NCI-H82 treated with DMSO at 0.1 percent for 48 hours (cell line): ENCODE data around the gene RAB11FIP2.
A peak's percentile ranks its signal among the peaks of the same experiment; 100 is the strongest.
"Not testable (repeated sequence)": the region's sequence is repeated elsewhere in the genome, so short reads cannot be mapped to it uniquely, and the experiment has no call there.

Experiments
- DNase-seq: peaks from one replicate; lab custom pipeline; 2025; ENCODE audit not compliant: unreplicated experiment; lab: John Stamatoyannopoulos, UW

RAB11FIP2 gene, protein sequence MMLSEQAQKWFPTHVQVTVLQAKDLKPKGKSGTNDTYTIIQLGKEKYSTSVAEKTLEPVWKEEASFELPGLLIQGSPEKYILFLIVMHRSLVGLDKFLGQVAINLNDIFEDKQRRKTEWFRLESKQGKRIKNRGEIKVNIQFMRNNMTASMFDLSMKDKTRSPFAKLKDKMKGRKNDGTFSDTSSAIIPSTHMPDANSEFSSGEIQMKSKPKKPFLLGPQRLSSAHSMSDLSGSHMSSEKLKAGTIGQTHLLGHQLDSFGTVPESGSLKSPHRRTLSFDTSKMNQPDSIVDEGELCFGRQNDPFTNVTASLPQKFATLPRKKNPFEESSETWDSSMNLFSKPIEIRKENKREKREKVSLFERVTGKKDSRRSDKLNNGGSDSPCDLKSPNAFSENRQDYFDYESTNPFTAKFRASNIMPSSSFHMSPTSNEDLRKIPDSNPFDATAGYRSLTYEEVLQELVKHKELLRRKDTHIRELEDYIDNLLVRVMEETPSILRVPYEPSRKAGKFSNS

DNA sequence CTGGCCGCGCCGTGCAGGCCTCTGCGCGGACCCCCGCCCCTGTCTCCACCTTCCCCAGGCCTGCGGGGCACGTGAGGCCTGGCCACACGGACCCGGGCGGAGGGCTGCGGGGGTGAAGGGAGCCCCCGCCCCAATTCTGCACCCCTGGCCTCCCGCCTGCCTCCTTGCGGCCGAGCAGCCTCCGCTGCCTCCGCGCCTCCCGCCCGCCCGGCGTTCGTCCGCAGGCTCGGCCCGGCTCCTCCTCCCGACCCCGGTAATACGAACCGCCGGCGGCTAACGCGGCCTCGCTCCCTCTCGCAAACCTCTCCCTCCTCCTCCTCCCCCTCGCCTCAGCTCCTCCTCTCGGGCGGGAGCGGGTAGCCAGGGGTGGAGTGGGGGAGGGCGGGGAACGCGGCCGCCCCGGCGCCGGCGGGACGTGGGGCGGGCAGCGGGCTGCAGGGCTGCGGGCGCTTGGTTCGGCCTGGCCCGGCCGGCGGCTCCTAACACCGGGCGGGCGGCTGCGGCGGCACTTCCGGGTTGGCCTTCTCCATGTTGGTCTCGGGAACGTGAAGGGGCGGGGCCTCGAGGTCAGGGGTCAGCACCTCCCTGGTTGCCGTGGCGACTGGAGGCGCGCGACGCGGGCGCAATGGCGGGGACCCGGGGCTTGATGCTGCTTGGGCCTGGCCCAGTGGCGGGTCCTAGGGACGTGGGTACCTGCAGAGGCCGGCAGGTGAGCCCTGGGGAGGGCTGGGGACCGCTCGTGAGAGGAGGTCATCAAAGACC lies at the start of gene RAB11FIP2:
Gene RAB11FIP2, minus strand, starts transcription at position 547 of the 762 bp plus-strand sequence. CDS start 778 bp downstream, outside the sequence.
- peak; percentile 48 for DNase-seq

DNA sequence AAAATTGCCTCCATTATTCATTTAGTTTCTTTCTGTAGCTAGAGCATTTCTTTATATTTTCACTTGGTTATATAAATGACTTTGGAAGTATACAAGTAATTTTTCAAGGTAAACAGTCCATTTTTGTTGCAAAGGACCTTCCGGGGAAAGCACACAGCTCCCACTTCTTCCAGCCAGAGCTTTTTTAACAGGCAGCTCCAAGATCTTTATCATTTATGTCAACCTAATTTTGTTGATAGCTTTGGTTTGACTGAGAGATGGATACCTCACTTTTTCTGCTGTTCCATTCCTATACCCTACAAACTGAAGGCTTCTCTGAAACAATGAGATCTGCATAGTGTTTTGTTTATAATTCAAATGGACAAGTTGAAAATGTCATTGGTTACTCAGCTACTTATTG lies 49.3 kb upstream of the RAB11FIP2 start:
- no peak for DNase-seq

DNA sequence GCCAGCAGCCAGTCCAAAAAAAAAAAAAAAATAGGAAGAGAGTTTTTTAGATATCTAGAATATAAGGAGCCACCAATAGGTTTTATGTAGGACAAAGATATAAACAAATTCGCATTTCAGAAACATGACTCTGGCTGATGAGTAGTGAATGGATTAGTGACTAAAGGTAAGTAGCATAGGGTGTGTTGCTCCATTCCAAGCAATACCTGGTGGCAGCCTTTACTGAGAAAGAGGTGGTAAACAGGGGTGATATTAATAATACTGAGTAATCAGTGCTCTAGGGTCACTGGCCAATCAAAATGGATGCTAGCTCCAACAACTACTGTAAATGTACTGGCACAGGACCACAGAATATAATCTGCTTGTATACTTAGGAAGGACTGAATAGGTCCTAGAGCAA lies 45.5 kb upstream of the RAB11FIP2 start:
- no peak for DNase-seq

DNA sequence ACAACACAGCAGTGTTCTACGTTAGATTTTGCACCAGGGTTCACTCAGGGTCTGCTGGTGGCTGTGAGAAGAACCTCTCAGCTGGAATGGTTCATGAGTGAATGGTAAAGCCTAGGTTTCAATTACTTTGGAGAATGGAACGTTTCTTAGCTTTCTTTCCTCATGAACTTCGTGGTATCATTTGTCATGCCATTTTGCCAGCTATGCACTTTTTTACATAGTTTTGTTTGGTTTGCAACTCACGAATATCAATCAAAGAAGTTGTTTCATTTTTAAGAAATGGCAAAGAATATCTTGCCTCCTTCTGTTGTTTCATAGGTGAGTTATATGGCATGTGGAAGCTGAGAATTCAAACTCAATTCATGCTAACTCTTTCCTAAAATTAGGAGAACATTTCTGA lies 34.1 kb upstream of the RAB11FIP2 start:
- DNase-seq = no peak

DNA sequence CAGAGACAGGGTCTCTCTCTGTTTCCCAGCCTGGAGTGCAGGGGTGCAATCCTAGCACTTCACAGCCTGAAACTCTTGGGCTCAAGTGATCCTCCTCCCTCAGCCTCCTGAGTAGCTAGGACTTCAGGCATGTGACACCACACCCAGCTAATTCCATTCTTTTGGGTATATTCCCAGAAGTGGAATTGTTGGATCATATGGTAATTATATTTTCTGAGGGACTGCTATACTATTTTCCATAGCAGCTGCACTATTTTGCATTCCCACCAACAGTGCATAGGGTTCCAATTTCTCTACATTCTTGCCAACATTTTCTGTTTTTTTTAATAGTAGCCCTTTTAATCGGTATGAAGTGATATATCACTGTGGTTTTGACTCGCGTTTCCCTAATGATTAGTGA lies 30.0 kb upstream of the RAB11FIP2 start:
- no peak for DNase-seq

DNA sequence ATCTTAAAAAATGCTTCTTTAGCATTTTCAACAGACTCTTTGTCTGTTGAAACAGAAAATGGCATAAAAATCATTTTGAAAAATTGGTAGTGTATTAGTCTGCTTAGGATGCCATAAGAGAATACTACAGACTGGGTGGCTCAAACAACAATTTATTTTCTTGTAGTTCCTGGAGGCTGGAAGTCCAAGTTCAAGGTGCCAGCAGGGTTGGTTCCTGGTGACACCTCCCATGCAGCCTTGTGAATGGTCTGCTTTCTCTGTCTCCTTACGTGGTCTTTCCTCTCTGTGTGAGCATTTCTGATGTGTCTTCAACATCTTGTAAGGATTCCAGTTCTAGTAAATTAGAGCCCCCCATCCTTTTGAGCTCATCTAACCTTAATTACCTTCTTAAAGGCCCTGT lies 26.1 kb upstream of the RAB11FIP2 start:
- DNase-seq = no peak

DNA sequence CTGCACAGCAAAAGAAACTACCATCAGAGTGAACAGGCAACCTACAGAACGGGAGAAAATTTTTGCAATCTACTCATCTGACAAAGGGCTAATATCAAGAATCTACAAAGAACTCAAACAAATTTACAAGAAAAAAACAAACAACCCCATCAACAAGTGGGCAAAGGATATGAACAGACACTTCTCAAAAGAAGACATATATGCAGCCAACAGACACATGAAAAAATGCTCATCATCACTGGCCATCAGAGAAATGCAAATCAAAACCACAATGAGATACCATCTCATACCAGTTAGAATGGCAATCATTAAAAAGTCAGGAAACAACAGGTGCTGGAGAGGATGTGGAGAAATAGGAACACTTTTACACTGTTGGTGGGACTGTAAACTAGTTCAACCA lies 20.6 kb upstream of the RAB11FIP2 start:
- not testable (repeated sequence) for DNase-seq

DNA sequence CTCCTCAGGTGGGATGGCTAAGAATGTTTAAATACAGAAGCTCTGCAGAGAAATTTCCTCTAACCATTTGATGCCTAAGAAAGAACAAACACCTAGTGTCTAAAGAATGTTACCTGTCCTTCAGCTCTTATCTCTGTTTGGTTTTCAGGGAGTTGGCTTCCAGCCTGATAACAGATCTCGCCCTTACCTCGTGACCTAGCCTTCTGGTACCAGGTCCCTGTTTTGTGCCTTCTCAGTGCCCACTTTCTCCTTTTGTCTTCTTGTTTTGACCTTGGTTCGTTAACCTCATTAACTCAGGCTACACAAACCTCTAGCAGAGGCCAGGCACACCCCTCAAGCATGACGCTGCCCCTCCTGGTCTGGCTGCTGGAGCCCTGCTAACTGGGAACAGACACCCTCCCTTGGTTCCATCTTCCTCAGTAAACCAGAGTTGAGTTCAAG lies 16.1 kb upstream of the RAB11FIP2 start:
- DNase-seq = no peak

DNA sequence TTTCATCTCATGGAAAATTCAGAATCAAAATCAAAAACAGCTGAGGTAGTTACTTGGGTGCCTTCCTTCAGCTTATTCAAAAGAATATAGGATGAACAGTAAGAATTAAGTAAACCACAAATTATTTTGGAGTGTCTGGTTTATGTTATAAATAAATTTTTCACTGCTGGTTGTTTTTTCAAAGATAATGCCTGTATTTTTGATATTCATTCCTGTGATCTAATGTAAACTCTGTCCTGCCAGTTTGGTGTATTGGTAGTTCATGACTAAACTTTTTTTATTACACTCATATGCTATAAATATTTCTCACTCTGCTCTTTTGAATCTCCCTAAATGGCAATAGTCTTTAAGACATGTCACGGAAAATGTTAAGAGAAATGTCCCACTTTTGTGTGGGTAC lies 11.6 kb upstream of the RAB11FIP2 start:
- DNase-seq = no peak

DNA sequence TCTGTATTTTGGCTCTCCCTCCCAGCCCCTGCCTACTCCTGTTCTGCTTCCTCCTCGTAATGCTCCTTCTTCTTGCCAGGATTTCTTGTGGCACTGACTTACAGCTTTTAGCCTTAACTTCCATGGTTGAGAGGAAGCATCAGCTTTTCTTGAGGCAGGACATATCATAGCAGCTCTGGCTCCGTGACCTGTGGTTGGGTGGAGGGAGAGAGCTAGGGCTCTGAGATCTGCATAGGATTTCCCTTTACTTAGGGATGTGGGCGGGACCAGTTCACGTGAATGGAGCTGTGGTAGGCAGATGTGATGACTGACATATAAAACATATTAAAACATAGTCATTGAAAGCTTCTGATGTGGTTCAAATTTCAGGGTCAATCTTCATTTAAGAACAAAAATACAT lies 10.6 kb upstream of the RAB11FIP2 start:
- DNase-seq = no peak

DNA sequence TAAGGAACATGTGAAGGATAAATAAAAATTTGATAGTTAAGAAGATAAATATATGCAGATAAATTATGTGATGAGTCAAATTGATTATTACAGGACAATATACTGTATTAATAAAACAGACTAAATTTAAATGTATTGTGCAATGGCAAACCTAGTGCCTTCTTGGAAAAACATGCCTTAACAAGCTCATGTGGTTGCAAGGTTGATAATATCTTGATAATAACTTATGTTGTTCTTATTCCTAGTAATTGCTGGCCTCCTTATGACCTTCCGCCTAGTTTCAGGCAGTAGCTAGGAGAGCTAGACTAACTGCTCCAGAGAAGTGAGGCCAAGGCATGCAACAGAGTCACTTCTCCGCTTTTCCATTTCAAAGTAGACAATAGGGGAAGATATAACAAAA lies 7.6 kb upstream of the RAB11FIP2 start:
- no peak for DNase-seq

DNA sequence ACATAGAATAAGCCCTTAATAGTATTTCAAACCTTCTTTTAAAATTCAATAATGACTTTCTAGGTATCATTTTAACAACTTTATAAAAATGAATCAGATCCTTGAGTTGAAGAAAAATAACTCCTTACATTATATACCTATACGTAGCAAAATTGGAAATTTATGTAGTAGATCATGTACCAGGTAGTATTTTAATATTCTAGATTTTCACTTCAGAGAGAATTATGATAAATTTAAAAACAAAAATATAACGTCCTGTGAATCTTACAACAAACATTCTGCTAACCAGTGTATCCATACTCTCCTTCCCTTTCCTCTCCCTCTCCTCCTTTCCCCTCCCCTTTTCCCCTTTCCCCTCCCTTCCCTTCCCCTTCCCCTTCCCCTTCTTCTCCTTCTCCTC lies 6.1 kb upstream of the RAB11FIP2 start:
- DNase-seq = no peak

DNA sequence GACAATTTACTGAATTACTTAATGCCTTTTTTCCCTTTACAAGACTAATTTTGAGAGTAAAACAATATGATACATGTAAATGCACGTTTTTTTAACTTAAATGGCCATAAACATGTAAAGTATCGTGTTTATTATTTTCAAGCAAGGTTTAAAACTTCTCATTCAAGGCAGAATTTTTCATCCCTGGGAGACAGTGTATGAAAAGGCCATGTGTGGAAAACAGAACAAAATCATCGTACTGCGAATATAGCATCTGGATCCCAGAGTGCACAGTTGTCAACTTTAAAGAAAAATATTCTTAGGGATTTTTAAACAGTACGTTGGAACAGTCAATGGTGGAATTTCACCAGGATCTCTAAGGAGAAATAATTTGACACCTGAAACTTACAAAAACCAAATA lies 1.1 kb upstream of the RAB11FIP2 start:
- DNase-seq = no peak

DNA sequence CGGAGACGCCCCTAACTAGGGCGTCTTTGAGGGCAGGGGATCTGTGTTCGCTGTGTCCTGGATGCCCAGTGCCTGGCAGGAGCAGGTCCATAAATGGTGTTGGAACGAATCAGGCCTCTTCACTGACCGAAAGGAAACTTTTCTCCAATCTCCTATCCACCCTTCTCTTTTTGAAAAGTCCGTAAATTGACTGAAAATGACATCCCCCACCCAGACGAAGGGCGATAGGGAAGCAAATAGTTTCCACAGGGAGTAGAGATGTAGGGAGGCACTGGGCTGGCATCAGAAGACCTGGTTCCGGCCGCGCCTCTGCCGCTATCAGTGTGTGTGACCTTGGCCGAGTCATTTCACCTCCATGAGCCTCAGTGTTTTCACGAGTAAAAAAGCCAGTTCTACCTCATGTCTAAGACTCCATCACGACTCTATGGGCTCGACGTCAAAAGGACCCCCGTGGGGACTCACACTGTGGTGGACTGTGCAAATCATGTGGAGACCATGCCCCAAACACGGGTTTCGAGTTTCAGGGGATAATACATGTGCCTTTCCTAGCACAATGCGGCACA lies 497 bp upstream of the RAB11FIP2 start:
- DNase-seq = no peak

DNA sequence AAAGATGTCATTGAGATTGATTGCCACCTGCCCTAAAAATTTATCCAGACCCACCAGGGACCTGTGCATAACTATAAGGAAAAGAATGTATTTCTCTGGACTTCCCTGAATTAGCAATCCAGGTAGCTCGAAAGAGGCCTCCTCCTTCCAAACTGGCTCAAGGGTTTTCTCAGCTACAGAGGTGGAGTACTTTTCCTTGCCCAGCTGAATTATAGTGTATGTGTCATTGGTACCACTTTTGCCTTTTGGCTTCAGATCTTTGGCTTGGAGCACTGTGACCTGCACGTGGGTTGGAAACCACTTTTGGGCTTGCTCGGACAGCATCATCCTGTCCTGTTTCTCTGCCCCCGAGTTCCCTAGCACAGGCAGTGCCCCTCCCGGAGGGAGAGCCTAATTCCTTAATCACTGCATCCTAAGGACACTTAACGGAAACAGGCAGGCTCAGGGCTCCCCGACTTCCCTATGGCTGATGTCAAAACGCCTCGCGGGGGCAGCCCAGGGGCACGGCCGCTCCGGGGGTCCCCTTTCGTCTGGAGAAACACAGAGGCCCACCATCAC lies 825 bp downstream of the RAB11FIP2 start:
- peak; percentile 40 for DNase-seq

DNA sequence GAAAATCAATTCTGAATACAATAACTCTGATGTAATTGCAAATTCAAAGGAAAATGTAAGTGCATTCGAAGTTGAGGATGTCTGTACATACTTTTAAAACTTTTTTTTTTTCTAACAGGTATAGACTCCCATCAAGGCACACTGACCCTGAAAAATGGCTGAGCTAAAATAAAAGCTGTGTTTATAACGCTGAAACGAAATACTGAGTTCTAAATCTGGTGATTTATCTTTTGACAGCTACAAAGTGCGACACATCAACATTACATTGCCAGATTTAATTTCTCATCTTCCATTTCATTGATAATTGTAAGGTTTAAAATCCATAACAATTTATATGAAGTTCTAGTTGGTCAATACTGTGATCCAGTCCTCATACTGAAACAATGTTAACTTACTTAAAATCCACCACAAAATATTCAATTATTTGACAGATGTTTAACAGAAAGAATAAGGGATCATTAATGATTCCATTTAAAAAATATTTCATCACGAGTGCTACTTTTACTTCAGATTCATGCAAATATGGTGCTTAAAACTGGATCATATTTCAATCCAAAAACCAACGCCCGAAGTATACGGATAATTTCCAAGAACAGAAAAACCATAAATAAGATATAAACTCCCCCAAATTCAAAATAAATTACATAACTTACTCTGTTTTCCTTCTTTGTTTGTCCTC lies 1.4 kb downstream of the RAB11FIP2 start:
- no peak for DNase-seq

DNA sequence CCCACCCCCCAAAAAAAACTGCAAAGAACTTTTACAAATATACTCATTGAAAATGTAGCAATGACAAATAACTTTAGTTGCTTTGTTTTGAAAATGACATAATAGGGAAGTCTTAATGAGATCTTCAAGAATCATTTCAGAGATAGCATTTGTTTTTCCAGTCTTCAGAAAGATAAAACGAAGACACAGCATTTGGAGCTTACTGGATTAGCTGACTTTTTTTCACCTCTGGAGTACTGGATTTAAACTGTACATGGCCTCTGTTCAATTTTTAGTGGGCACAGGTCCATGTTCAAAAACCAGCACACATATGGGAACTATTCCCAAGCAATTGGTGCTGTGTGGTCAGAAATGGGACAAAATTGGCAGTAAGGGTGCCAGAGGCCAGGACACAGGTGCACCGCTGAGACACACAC lies 3.9 kb downstream of the RAB11FIP2 start:
- peak; percentile 9 for DNase-seq

DNA sequence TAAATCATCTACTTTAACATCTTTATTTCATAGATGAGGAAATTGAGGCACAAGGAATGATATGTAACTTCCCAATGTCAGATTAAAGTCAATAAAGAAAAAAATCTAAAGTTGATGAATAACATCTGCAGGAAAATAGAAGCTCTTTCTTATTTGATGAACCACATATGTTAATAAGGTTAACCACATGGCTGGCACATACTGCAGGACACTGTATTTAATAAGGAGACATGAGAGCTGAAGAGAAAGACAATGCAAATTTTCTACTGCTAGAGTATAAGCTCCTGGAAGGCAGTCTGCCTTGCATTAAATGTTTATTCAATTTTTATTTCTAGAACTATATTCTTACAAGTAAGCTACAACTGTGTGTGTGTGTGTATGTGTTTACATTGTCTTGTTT lies 4.4 kb downstream of the RAB11FIP2 start:
- DNase-seq = no peak

DNA sequence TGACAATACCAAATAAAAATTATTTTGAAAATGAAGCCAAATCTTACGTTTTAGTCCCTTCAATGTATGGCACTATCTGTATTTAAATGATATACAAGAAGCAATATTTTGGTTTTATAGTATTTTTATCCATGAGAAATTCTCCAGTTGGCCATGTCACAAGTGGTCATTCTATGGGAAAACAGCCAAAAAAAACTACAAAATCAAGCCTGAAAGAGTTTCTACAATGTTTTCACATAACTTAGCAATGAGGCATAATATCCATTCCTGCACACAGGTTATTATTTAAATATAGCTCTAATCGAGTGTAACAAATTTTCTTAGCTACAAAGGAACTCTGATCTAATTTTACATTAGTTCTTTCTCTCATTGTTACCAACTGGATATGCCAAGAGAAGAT lies 5.4 kb downstream of the RAB11FIP2 start:
- DNase-seq = no peak

DNA sequence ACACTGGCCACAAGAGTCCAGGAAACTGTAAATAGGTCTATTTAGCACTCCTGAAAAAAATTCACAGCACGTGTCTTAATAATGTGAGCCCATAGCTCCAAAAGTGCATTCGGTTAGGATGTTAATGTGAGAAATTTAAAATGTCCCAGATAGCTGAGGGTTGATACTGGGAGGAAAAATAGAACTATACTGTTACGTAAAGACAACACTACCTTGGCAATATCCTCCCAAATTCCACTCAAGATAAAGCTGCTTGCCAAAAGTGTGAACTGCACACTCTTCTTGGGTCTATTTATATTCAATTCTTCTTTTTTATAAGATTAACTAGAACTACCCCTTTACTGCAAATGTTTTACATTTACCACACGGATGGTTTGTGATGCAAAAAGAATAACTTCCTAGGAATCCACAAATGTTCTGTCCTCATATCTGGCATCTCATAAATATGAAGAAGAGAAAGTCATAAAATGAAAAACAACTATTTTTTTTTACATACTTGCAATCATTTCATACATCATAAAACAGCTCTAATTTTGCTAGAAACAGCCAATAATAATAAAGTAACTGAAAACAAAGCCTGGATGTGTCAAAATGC lies 10.4 kb downstream of the RAB11FIP2 start:
- DNase-seq = no peak
